Islet of Langerhans (tissue), 1 donor: Measurements from ENCODE around the gene IGF2BP1.
"Not testable (repeated sequence)": the region's sequence is repeated elsewhere in the genome, so short reads cannot be mapped to it uniquely, and the experiment has no call there.

Experiments
- FAIRE-seq: peaks from one replicate; lab custom pipeline; 2011; peaks lifted over from hg19 to GRCh38; lab: Jason Lieb, UNC

Gene IGF2BP1

DNA sequence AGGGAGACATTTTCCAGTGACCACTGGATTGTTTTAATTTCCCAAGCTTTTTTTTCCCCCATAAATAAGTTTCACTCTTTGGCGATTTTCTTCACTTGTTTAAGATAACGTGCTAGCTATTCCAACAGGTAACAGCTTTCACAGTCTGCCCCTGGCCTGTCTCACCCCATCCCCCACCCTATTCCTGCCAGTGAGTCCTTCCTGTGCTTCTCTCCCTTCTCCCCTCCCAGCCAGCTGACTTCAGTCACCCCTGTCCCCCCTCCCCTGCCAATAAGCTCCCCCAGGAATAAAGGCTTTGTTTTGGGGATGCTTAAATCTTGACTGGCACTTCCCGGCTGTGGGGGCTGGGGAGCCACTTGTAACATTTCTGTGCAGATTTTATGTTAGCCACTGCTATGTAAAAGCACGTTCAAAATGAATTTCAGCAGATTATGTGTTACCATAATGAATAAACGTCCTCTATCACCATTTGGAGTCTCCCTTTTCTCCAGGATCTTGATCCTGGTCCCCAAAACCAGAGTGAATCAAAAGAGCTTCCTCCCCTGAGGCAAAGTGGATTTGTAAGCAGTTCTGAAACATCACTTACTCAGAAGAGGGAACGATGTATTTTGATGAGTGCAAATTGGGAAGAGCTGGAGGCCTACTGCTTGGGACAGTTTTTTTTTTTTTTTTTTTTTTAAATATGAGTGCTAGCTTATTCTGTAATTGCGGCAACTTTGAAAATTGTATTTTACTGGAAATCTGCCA lies 58.2 kb downstream of the IGF2BP1 start:
- FAIRE-seq: no peak

DNA sequence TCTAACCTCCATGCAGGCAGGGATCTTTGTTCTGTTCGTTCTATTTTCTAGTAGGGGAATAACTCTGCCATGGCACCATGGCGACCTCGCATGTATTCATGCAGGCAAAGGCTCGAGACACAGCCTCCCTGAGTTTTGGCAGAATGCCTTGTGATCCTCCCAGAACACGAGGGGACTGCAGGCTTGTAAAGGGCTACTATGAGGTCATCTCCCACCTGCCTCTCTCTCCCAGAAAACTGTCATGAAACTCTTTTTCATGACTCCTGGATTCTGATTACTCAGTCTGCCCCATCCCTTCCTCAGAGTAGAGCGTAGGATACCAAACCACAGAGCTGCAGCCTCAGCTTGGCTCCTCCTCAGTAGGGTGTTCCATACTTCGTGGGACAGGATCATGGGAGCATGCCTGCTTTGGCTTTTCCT lies 64.3 kb downstream of the IGF2BP1 start:
- no peak for FAIRE-seq

DNA sequence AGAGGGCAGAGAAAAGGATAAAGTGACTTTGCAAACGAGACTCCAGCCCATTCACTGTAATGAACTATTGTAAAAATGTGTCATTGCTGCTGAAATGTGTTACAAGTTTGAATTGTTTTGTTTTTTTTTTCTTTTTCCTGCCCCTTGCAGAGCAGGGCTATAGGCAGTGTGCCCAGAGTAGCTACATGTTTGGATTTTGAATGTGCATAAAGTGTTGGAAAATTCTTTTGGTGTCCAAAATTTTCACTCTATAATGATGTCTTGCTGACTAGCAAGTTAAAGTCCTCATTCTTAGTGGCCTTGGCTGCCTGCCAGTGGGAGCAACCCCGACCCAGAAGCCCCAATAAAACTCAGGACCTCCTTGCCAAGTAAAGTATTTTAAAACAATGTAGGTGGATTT lies 66.5 kb downstream of the IGF2BP1 start:
- no peak for FAIRE-seq

DNA sequence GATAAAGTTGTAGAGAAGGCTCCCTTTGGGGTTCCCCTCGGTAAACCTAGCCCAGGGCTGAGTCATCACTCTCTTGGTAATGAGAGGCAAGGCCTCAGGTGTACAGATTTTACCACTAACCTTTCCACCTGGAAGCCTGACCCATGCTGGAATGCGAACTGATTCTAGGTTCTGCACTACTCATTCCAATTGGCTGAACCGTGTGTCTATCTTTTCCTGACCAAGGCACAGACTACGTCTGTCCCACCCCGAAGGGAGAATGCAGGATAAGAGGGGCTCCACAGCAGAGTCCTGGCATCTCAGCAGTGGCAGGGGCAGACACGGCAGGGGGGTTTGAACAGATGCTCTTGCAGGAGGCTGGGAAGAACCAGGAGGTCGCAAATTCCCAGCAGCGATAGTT lies 70.0 kb downstream of the IGF2BP1 start:
- no peak for FAIRE-seq

DNA sequence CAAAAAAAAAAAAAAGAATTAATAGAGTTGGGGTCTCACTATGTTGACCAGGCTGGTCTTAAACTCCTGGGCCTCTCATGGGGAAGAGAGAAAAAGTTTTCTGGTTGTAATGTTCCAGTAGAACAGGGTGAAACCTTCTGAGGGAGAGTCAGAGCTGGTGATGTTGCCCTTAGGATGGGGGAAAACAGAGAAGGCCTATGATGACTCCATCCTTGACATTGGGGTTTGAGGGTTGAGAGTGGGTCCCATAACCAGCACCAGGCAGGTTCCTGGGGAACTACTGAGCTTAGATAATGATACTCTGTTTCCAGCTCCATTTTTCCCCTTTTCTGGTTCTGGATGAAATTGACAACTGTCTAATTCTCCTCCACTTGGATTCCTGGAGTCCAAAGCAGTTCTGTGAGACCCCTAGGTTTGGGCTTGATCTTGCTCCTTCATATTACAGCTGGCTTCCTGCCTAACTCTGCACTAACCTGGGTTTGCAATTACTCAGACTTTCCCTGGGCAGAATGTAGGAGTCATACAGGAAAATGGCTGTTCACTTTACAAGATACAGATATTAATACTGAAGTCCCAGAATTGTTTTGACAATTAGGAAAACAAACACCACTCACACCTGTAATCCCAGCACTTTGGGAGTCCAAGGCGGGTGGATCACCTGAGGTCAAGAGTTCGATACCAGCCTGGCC lies 72.5 kb downstream of the IGF2BP1 start:
- FAIRE-seq: no peak

DNA sequence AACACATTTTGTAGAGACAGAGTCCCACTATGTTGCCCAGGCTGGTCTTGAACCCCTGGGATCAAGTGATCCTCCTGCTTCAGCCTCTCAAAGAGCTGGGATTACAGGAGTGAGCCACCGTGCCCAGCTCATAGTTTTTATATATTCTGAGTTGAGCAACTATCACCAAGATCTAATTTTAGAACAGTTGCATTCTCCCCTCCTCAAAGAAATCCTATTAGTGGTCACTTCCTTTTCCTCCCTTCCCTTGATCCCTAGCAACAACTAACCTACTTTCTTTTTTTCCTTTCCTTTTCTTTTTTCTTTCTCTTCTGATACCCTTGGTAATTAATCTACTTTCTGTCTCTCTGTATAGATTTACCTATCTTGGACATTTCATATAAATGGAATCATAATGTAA lies 73.9 kb downstream of the IGF2BP1 start:
- no peak for FAIRE-seq

DNA sequence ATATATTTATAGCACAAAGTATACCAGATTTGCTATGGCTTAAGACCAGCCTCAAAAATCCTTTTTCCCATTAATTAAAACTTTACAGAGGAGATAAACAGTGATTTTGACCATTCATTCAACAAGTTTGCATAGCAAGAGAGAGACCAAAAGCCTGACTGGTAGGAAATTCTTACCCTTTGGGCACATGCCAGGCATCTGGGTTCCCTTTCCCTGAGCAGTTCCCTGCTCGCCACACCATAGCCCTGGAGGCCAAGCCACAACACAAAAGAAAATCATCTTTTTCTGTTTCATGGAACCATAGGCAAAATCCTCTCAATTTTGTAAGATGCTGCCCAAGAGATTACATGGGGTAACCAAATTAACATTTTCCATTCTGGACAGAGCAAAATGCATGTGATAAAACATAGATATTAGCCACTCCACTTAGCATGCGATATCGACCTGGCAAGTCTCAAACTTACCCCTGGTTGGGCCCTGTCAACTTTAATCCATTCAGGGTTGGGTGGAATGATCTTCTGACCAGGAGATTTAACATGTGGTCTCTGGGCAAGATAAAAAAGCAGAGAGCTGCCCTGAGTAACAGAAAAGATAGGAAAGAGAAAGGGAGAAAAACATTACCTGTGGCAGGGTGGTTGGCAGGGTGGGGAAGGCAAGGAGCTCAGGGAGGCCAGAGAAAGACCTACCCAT lies 77.8 kb downstream of the IGF2BP1 start:
- no peak for FAIRE-seq

DNA sequence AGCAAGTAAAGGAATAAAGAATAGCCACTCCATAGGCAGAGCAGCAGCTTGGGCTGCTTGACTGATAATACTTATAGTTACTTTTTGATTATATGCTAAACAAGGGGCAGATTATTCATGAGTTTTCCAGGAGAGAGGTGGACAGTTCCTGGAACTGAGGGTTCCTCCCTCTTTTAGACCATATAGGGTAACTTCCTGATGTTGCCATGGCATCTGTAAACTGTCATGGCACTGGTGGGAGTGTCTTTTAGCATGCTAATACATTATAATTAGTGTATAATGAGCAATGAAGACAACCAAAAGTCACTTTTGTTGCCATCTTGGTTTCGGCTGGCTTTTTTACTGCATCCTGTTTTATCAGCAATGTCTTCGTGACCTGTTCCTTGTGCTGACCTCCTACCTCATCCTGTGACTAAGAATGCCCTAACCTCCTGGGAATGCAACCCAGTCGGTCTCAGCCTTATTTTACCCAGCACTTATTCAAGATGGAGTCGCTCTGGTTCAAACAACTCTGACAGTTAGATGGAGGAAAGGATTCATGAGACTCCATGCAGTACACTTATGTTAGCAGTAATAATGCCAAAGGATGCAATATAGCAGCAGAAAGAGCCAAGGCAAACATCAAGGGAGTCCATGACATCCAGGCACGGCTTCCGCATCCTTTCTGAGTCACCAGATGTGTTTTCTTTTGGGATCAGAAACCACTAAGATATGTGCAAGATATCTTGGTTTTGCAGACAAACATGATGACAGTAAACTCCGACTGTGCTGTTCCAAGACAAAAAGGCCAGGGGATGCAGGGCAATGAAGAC lies 79.6 kb downstream of the IGF2BP1 start:
- no peak for FAIRE-seq

DNA sequence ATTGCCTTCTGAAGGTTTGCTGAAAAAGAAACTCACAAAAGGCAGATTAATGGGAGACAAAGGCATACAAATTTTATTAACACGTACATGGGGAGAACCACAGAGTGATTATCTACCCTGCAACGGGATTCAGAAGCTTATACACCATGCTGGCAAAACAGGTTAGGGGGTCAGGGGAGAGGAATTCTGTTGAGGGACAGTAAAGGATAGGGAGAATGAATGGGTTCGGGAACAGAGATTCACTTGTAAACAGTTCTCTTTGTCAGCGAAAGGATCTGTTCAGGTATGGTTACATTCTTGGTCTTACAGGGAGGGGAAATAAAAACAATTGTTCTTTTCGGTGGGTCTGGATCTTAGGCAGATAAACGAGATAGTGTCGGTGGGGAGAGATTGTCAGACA lies 81.1 kb downstream of the IGF2BP1 start:
- no peak for FAIRE-seq

DNA sequence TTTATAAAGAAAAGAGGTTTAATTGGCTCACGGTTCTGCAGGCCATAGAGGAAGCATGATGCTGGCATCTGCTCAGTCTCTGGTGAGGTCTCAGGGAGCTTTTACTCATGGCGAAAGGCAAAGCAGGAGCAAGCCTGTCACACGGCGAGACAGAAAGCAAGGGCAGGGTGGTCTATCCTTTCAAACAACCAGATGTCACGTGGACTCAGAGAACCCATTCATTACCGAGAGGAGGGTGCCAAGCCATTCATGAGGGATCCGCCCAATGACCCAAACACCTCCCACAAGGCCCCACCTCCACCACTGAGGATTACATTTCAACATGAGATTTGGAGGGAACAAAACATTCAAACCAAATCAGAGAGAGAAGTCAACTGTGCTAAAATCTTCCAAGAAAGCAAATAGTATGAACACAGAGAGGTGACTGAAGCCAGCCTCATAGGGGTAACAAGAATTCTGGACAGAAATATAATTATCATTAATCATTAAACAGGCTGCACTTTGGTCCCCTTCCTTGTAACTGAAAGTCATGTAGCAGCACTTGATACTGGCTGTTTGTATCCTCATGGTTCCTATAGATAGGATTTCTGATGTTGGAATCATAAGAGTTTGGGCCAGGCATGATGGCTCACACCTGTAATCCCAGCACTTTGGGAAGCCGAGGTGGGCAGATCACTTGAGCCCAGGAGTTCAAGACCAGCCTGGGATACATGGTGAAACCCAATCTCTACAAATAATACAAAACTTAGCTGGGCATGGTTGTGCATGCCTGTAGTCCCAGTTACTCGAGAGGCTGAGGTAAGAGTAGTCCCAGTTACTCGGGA lies 82.9 kb downstream of the IGF2BP1 start:
- FAIRE-seq: no peak

DNA sequence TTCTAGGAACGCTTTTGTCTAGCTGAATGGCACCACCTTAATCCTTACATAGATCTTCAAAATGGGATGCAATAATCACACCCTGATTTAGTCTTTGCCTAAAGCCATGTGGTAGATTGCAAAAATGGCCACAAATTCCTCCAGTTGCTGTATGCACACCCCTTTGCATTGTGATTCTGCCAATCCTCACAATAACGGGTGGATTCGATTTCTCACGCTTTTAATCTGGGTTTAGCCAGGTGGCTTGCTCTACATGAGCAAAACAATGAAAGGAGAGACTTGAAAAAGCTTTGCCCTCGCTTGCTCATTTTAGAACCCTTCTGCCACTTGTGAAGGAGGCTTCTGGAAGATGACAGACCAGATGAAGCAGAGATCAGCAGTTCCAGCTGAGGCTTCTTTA lies 85.0 kb downstream of the IGF2BP1 start:
- no peak for FAIRE-seq

DNA sequence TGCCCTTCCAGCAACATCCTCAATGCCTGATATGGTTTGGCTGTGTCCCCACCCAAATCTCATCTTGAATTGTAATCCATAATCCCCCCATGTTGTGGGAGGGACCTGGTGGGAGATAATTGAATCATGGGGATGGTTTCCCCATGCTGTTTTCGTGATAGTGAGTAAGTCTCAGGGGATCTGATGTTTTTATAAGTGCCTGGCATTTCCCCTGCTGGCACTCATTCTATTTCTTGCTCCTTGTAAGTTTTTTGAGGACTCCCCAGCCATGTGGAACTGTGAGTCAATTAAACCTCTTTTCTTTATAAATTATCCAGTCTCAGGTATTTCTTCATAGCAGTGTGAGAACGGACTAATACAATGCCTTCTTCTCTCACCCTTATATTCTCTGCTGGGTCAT lies 87.9 kb downstream of the IGF2BP1 start:
- FAIRE-seq: not testable (repeated sequence)

DNA sequence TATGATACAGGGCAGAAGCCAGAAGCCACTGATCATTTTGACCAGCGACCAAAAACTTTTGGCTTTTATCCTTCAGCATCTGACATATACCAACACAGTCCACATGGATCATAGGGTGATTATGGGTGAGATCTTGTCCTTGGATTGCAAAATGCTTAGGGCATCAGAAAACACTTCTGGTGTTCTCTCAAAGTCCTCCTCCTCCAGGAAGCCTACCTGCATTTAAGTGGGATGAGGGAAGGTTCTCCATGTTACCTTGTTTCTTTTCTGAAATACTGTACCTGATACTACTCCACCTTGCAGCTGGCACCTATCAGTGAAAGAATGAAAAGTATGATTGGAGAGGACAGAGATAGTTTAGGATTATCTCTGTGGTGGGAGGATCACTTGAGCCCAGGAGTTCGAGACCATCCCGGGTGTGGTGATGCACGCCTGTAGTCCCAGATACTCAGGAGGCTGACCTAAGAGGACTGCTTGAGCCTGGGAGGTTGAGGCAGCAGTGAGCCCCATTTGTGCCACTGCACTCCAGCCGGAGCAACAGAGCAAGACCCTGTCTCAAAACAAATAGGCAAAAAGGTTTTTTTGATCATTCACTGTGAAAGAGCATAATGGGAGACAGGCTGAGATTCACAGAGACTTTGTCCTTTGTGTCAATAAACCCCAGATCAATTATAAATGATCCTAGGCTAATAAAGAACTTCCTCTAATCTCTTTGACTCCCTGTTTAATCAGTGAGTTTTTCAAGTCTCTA lies 88.6 kb downstream of the IGF2BP1 start:
- no peak for FAIRE-seq

DNA sequence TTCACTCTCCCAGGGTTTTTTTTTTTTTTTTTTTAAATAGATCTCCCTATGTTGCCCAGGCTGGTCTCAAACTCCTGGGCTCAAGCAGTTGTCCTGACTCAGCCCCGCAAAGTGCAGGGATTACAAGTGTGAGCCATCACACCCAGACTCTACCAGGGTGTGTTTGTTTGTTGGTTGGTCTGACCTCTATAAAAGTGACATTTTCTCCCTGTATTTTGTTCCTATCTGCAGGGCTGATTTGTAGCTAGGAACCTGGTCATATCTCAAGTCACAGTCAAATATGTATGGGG lies 89.1 kb downstream of the IGF2BP1 start:
- FAIRE-seq: no peak

DNA sequence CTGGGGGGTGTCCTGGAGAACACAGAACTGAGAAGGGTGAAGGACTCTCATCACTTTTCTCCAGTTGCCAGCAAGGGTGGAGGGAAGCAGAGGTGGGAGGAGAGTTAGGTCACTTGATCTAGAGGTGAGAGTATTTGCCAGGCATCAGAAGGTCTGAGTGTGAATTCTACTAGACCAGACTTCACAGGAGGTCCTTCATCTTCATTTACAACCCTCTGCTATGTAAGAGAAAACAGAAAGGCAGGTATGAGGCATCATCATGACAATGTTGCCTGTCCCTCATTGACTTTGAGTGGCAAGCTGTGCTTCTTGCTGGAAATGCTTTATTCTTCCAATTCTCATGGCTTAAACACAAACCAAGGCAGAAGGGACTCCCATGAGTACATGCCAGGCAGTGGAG lies 89.5 kb downstream of the IGF2BP1 start:
- no peak for FAIRE-seq

DNA sequence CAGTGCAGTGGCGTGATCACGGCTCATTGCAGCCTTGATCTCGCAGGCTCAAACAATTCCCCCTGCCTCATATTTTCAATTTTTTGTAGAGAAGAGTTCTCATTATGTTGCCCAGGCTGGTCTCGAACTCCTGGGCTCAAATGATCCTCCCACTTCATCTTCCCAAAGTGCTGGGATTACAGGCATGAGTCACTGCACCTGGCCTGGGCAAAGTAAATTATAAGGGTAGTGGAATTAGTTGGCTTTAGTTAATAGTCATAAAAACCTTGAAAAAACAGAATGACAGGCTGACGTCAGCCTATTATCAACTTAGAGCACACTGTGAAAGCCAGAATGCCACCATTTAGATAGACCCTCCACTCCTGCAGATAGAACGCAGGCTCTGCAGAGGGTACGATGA lies 91.9 kb downstream of the IGF2BP1 start:
- FAIRE-seq: no peak

DNA sequence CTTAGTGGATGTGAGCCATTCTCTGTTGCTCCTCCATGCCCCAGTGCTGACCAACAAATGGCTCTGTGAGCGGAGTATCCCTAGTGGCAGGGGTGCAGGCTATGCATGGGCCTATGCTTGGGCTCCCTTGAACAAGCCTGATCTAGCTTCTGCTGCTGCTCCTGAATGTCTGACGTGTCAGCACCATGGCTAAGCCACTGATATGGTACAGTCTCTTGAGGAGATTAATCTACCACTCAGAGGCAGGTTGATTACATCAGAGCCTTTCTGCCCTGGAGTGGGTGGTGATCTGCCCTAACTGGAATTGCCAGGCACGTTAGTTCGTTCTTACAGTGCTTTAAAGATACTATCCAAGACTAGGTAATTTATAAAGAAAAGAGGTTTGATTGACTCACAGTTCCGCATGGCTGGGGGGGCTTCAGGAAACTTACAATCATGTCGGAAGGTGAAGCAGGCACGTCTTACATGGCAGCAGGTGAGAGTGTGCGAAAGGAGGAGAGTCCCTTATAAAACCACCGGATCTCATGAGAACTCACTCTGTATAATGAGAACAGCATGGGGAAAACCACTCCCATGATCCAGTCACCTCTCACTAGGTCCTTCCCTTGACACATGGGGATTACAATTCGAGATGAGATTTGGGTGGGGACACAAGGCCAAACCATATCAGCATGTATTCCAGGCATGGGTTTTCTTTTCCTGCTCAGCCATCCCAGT lies 93.9 kb downstream of the IGF2BP1 start:
- FAIRE-seq: no peak

DNA sequence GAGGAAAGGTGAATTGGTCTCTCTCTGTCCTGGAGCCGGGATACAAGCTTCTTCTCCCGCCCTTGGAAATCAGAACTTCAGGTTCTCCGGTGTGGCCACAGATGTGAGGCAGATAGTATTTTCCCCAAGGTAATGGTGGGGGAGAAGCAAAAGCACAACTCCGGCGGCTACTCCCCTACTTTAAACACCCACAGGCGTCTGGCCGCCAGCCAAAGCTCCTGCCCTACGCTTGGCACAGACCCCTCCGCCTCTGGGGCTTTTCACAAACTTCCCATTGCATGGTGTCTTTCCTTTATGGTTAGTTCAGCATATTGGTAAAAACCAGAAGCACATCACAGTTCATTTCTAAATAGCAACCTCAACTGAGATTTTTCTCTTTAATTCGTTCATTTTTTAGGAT lies 95.9 kb downstream of the IGF2BP1 start:
- no peak for FAIRE-seq

DNA sequence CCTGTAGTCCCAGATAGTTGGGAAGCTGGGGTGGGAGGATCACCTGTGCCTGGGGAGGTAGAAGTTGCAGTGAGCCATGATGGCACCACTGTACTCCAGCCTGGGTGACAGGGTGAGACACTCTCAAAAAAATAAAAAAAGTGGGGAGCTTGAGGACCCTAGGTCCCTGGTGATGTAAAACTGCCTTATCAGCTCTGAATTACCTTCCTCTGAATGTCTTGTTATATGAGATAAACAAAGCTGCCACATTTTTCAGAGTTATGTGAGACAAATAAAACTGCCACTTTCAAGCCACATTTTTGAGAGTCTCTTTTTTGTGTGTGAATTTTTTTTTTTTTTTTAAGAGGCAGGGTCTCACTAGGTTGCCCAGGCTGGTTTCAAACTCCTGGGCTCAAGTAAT lies 103.4 kb downstream of the IGF2BP1 start:
- no peak for FAIRE-seq

DNA sequence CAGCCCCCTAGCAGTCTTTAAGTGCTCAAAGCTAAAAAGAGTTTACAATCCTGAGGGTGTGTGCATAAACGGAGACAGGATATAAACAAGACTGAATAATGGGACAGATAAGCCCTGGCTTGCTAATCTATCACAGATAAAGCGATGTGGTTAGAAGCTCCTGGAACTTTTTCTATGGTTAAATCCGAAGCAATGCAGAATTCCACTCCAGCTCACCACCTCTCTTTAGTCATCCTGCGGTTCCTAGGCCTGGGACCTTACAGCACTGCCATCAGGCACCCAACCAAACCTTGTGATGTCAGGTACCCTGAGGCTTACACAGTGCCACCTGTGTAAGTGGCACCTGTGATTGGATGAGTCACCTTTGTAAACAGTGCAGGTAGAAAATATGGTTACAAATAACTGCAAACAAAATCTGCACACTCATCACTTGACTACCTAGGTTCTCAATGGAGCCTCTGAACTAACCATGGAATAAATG lies 103.9 kb downstream of the IGF2BP1 start:
- no peak for FAIRE-seq
